Skin of body (tissue), 2 donors: ENCODE data around the gene OXNAD1. TPM values are rescaled to one million over a fixed set of nuclear protein-coding genes. Genes with fewer than 3 reads are reported as not detected.

Experiments used
- DNase-seq: peaks from one replicate; lab custom pipeline; 2025; lab: John Stamatoyannopoulos, UW
- total RNA-seq: library from RNA; depleted of rRNA; stranded (reverse); fragments of >200 nt; gene quantifications from one replicate; pipeline ENCODE4 v1.2.3, GENCODE V29; 2014

OXNAD1 gene
- total RNA-seq, result 16.5 TPM

- DNase-seq, result peak; percentile 99
Measured at GRCh38 chr3:16264708-16265454, at the start of gene OXNAD1, which contains the start of gene DPH3. OXNAD1 (plus strand) TSS chr3:16265212; CDS start chr3:16270953, 5,741 bp downstream. DPH3 (minus strand) TSS chr3:16264943; CDS start chr3:16264876, 67 bp downstream.

- DNase-seq, result no peak
Measured at GRCh38 chr3:16216373-16216935, 48.6 kb upstream of the OXNAD1 start.

- DNase-seq, result no peak
Measured at GRCh38 chr3:16219777-16220176, 45.2 kb upstream of the OXNAD1 start.

GRCh38 chr3:16221990-16222389 is 43.0 kb upstream of the OXNAD1 start:
- no peak for DNase-seq

GRCh38 chr3:16222547-16222946 is 42.5 kb upstream of the OXNAD1 start:
- DNase-seq, result no peak

GRCh38 chr3:16224325-16224724 is 40.7 kb upstream of the OXNAD1 start:
- DNase-seq, result no peak

GRCh38 chr3:16227566-16227965 is 37.4 kb upstream of the OXNAD1 start:
- no peak for DNase-seq

- no peak for DNase-seq
Measured at GRCh38 chr3:16229681-16230080, 35.3 kb upstream of the OXNAD1 start.

GRCh38 chr3:16231983-16232382 is 33.0 kb upstream of the OXNAD1 start:
- DNase-seq, result no peak

GRCh38 chr3:16233806-16234205 is 31.2 kb upstream of the OXNAD1 start:
- DNase-seq, result no peak

- DNase-seq, result no peak
Measured at GRCh38 chr3:16234281-16234680, 30.7 kb upstream of the OXNAD1 start.

- DNase-seq, result no peak
Measured at GRCh38 chr3:16236030-16236639, 28.9 kb upstream of the OXNAD1 start.

GRCh38 chr3:16236856-16237393 is 28.1 kb upstream of the OXNAD1 start:
- no peak for DNase-seq

- DNase-seq, result no peak
Measured at GRCh38 chr3:16239086-16239770, 25.8 kb upstream of the OXNAD1 start.

GRCh38 chr3:16239780-16240179 is 25.2 kb upstream of the OXNAD1 start:
- DNase-seq, result peak; percentile 59

- DNase-seq, result no peak
Measured at GRCh38 chr3:16240229-16241023, 24.6 kb upstream of the OXNAD1 start.

GRCh38 chr3:16241225-16241624 is 23.8 kb upstream of the OXNAD1 start:
- DNase-seq, result no peak

- DNase-seq, result no peak
Measured at GRCh38 chr3:16242177-16242576, 22.8 kb upstream of the OXNAD1 start.

GRCh38 chr3:16243706-16244490 is 21.1 kb upstream of the OXNAD1 start:
- no peak for DNase-seq

- DNase-seq, result no peak
Measured at GRCh38 chr3:16245609-16246008, 19.4 kb upstream of the OXNAD1 start.
